ENCODE data around the gene FAM174C. TPM values are rescaled to one million over a fixed set of nuclear protein-coding genes. Genes with fewer than 3 reads are reported as not detected.

Gene FAM174C
- total RNA-seq, 4 donors from 2014 or later: 24.9 to 58.9 (median 43.6) TPM

DNA sequence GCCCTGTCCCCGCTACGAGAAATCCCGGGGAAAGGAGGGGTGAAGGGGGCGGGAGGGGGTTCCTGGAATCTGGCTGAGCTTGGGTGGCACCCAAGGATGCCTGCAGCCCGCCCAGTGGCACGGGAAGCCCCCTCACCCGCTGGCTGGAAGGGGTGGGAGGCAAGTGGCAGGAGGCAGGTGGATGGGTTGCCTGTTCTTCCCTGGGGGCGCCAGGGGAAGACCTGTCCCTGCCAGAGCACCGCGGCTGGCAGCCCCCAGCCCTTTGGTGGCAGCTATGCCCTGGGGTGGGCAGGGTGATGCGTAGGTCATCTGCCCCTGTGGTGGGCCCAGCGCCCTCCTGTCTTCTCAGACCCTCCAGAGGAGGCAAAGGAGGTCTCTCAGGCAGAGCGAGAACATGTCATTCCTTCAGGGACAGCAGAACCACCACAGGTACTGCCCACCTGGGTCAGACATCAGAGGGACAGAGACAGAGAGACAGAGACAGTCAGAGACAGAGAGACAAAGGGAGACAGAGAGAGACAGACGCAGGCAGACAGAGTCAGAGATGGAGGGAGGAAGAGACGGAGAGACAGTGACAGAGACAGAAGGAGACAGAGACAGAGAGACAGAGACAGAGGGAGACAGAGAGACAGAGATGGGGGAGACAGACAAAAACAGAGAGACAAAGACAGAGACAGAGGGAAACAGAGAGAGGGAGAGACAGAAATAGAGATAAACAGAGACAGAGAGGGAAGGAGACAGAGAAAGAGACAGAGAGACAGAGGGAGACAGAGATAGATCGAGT is 47.1 kb downstream of the FAM174C start:
- 84% methylated on average over 15 of the region's 16 CpGs for WGBS
- TF ChIP-seq, protein P1, sequence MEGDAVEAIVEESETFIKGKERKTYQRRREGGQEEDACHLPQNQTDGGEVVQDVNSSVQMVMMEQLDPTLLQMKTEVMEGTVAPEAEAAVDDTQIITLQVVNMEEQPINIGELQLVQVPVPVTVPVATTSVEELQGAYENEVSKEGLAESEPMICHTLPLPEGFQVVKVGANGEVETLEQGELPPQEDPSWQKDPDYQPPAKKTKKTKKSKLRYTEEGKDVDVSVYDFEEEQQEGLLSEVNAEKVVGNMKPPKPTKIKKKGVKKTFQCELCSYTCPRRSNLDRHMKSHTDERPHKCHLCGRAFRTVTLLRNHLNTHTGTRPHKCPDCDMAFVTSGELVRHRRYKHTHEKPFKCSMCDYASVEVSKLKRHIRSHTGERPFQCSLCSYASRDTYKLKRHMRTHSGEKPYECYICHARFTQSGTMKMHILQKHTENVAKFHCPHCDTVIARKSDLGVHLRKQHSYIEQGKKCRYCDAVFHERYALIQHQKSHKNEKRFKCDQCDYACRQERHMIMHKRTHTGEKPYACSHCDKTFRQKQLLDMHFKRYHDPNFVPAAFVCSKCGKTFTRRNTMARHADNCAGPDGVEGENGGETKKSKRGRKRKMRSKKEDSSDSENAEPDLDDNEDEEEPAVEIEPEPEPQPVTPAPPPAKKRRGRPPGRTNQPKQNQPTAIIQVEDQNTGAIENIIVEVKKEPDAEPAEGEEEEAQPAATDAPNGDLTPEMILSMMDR (IDR thresholded peaks at IDR 0.05): no peak
- TF ChIP-seq POLR2AphosphoS5 (IDR thresholded peaks at IDR 0.05) (no peak), POLR2A (IDR thresholded peaks at IDR 0.05; ENCODE audit: low read depth) (no peak)
- DNase-seq (ENCODE audit: extremely low spot score): no peak
- Histone ChIP-seq H3K4me1 (peaks cover 5 to 19% (median 13%) of the 10 kb centered on the region in 4 donors), H3K9me3 (no peaks in the 10 kb centered on the region), H3K4me3 (no peak overlapping the region), H3K36me3 (no peaks in the 10 kb centered on the region), H3K27ac (replicated peaks in 1 of 4) (no peak overlapping the region), H3K27me3 (peaks cover 0 to 75% (median 0%) of the 10 kb centered on the region in 4 donors)
- intact Hi-C loops (cut with DNase I): no loop called here

DNA sequence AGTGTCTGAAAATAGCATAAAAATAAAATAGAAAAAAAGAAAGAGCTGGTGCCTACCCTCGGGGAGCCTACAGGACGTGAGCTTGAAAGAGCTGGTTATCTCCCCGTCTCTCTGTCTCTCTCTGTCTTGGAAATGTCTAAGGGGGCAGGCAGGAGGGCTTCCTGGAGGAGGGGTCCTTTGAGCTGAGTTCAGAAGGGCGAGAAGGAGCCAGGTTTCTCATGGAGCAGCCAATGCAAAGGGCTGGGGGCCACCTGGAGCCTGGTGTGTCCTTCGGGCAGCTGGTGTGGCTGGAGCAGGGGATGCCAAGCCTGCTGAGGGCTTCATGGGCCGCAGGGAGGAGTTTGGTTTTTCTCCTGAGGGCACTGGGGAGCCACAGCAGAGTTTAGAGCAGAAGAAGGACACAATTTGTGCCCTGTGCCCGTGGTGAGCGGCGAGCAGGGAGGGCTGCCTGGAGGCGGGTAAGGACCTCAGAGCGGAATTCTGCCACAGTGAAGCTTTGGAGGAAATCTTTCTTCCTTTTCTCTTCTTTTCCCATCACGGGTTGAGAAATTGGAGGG is 49.0 kb downstream of the FAM174C start:
- Histone ChIP-seq H3K27ac (replicated peaks in 1 of 4) (no peak overlapping the region), H3K4me3 (peak overlapping the region in 3 of 4 donors; percentile 46 to 56 (median 49)), H3K27me3 (peaks cover 0 to 56% (median 0%) of the 10 kb centered on the region in 4 donors), H3K9me3 (no peaks in the 10 kb centered on the region), H3K36me3 (no peaks in the 10 kb centered on the region), H3K4me1 (peaks cover 5 to 15% (median 13%) of the 10 kb centered on the region in 4 donors)
- no peak for DNase-seq (ENCODE audit: extremely low spot score)
- TF ChIP-seq POLR2AphosphoS5 (IDR thresholded peaks at IDR 0.05) (no peak), POLR2A (IDR thresholded peaks at IDR 0.05; ENCODE audit: low read depth) (no peak), EP300 (IDR thresholded peaks at IDR 0.05) (no peak)
- TF ChIP-seq, protein P1 (IDR thresholded peaks at IDR 0.05): no peak
- WGBS: 83% methylated on average over 12 of the region's 12 CpGs
- intact Hi-C loops (cut with DNase I): no loop called here

DNA sequence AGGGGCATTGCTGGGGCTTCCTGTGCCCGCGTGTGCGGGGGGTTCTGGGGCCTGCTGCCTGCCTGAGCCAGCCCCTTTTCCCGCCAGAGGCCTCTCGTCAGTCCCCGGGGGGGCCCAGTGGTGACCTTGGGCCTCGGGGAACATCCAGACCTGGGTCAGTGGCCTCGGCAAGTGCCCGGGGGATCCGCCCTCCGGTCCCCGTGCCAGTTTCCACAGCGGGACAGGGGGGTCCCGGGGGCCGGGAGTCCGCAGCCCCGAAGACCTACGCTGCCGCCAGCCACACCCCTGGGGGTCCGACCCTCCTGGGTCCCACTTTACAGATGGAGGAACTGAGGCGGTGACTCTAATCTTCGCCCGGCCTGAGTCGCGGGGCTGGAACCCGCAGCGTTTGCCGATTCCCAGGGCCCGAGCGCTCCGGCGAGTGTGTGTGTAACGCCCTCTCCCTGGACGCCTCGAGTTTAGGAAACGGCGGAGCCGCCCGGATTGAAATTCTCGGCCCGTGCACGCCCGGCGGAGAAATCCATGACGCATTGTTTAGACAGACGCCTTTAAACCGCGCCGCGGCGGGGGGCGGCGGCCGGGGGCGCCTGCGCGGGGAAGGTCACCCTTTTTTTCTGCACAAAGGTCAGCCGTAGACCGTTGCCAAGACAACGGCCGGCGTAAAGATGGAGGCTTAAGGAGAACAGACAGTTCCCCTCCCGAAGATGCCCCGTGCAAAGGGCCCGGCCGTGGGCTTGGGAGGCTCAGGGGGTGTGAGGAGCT is 49.7 kb downstream of the FAM174C start:
- TF ChIP-seq, protein P1 (IDR thresholded peaks at IDR 0.05): no peak
- peak in 1 of 2 donors; percentile 12 for TF ChIP-seq POLR2AphosphoS5 (IDR thresholded peaks at IDR 0.05)
- under 1% methylated on average over 19 of the region's 66 CpGs for WGBS
- Histone ChIP-seq H3K36me3 (no peaks in the 10 kb centered on the region), H3K27me3 (peaks cover 0 to 53% (median 0%) of the 10 kb centered on the region in 4 donors), H3K4me3 (peak overlapping the region; percentile 43 to 56 (median 48)), H3K27ac (replicated peaks in 1 of 4) (peak overlapping the region in 1 of 4 donors; percentile 9), H3K9me3 (no peaks in the 10 kb centered on the region), H3K4me1 (peaks cover 5 to 15% (median 13%) of the 10 kb centered on the region in 4 donors)
- DNase-seq (ENCODE audit: extremely low spot score): no peak
- intact Hi-C loops (cut with DNase I): no loop called here

DNA sequence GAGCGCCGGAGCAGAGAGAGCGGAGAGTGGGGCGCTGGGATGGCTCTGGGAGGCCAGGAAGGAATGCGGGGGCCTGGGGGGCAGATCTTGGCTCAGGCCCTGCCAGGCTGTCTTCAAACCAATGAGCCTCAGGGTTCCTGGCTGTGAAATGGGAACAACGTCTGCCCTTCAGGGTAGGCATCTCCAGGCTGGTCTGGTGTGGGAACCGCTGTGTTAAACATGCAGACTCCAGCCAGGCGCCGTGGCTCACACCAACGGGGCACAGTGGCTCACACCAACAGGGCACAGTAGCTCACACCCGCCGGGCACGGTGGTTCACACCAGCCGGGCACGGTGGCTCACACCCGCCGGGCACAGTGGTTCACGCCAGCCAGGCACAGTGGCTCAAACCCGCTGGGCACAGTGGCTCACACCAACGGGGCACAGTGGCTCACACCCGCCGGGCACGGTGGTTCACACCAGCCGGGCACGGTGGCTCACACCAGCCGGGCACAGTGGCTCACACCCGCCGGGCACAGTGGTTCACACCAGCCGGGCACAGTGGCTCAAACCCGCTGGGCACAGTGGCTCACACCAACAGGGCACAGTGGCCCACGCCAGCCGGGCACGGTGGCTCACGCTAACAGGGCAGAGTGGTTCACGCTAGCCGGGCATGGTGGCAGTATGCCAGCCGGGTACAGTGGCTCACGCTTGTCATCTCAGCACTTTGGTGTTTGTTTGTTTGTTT is 50.4 kb downstream of the FAM174C start:
- no peak overlapping the region for H3K27ac ChIP-seq (replicated peaks in 1 of 4)
- H3K27me3 ChIP-seq: peaks cover 0 to 57% (median 0%) of the 10 kb centered on the region in 4 donors
- TF ChIP-seq POLR2A (IDR thresholded peaks at IDR 0.05; ENCODE audit: low read depth) (no peak), EP300 (IDR thresholded peaks at IDR 0.05) (no peak), POLR2AphosphoS5 (IDR thresholded peaks at IDR 0.05) (no peak)
- TF ChIP-seq, protein P1 (IDR thresholded peaks at IDR 0.05): no peak
- intact Hi-C loops (cut with DNase I): no loop called here
- H3K4me1 ChIP-seq: peaks cover 5 to 15% (median 13%) of the 10 kb centered on the region in 4 donors
- no peaks in the 10 kb centered on the region for H3K36me3 ChIP-seq
- H3K9me3 ChIP-seq: no peaks in the 10 kb centered on the region
- WGBS: 89% methylated on average over 10 of the region's 38 CpGs
- H3K4me3 ChIP-seq: peak overlapping the region; percentile 43 to 56 (median 48)
- no peak for DNase-seq (ENCODE audit: extremely low spot score)
